Liver (tissue), 9 donors: ENCODE data around the gene DYNC1LI2. TPM values are rescaled to one million over a fixed set of nuclear protein-coding genes. Genes with fewer than 3 reads are reported as not detected.
A peak's percentile ranks its signal among the peaks of the same experiment; 100 is the strongest.

ENCODE experiments used
- DNase-seq: peaks from one replicate; pipeline ENCODE4 v3.0.0-alpha.2; 2017; ENCODE audit warnings: low spot score
- H3K27ac ChIP-seq, 2 donors: one replicate each; pipeline ENCODE4 v1.7.0; 2013; ENCODE audit warnings: inconsistent platforms in 2 of 2, low read length in 2 of 2, control low read depth in 1 of 2, low read depth in 1 of 2, mild to moderate bottlenecking in 1 of 2
- H3K27me3 ChIP-seq, 4 donors: one replicate each; pipeline versions ENCODE4 v1.6.1 to v1.7.0; 2013; ENCODE audit warnings: low read length in 3 of 4, inconsistent platforms in 1 of 4, mild to moderate bottlenecking in 1 of 4, moderate library complexity in 1 of 4; ENCODE audit not compliant: control insufficient read depth in 4 of 4, insufficient read depth in 4 of 4
- H3K36me3 ChIP-seq, 4 donors: one replicate each; pipeline versions ENCODE4 v1.6.1 to v1.7.0; 2013; ENCODE audit warnings: low read length in 3 of 4, mild to moderate bottlenecking in 3 of 4, low read depth in 1 of 4, moderate library complexity in 1 of 4; ENCODE audit not compliant: control insufficient read depth in 4 of 4, insufficient read depth in 3 of 4
- H3K4me1 ChIP-seq, 4 donors: one replicate each; pipeline versions ENCODE4 v1.6.1 to v1.7.0; 2013; ENCODE audit warnings: low read length in 3 of 4, mild to moderate bottlenecking in 3 of 4, moderate library complexity in 1 of 4; ENCODE audit not compliant: control insufficient read depth in 4 of 4, insufficient read depth in 4 of 4
- H3K4me3 ChIP-seq, 3 donors: one replicate each; pipeline versions ENCODE4 v1.6.1 to v1.7.0; 2013; ENCODE audit warnings: low read length in 3 of 3, control low read depth in 1 of 3, low read depth in 1 of 3, mild to moderate bottlenecking in 1 of 3
- H3K9ac ChIP-seq, 2 donors: one replicate each; pipeline ENCODE4 v1.7.0; 2013; ENCODE audit warnings: low read length in 2 of 2, mild to moderate bottlenecking in 2 of 2, moderate library complexity in 2 of 2, control low read depth in 1 of 2, low read depth in 1 of 2
- H3K9me3 ChIP-seq, 4 donors: one replicate each; pipeline versions ENCODE4 v1.6.1 to v1.7.0; 2013; ENCODE audit warnings: low read length in 3 of 4; ENCODE audit not compliant: control insufficient read depth in 4 of 4
- EGR1 ChIP-seq, 2 donors: IDR thresholded peaks; 2 replicates each; pipeline ENCODE4 v1.6.1; 2016 to 2018; ENCODE audit warnings: antibody characterized with exemption in 2 of 2, low read depth in 2 of 2
- FOXA2 ChIP-seq: IDR thresholded peaks from 2 replicates; pipeline ENCODE4 v1.6.1; 2016; ENCODE audit warnings: antibody characterized with exemption
- GABPA ChIP-seq, 2 donors: IDR thresholded peaks in 1 of 2; conservative IDR thresholded peaks in 1 of 2; 2 replicates each; pipeline ENCODE4 v1.6.1; 2016; ENCODE audit warnings: antibody characterized with exemption in 2 of 2, mild to moderate bottlenecking in 1 of 2, moderate library complexity in 1 of 2
- HNF4A ChIP-seq, 2 donors: conservative IDR thresholded peaks; 2 replicates each; pipeline ENCODE4 v1.6.1; 2016; ENCODE audit warnings: antibody characterized with exemption in 2 of 2, mild to moderate bottlenecking in 2 of 2
- HNF4G ChIP-seq: IDR thresholded peaks from 2 replicates; pipeline ENCODE4 v1.6.1; 2016; ENCODE audit warnings: antibody characterized with exemption
- RXRA ChIP-seq, 2 donors: IDR thresholded peaks; 2 replicates each; pipeline ENCODE4 v1.6.1; 2017 to 2018; ENCODE audit warnings: antibody characterized with exemption in 2 of 2, mild to moderate bottlenecking in 1 of 2
- SP1 ChIP-seq: IDR thresholded peaks from 2 replicates; pipeline ENCODE4 v1.6.1; 2018; ENCODE audit warnings: antibody characterized with exemption, mild to moderate bottlenecking
- TAF1 ChIP-seq: conservative IDR thresholded peaks from 2 replicates; pipeline ENCODE4 v1.6.1; 2016; ENCODE audit warnings: antibody characterized with exemption, mild to moderate bottlenecking
- YY1 ChIP-seq: IDR thresholded peaks from 2 replicates; pipeline ENCODE4 v1.6.1; 2016; ENCODE audit warnings: antibody characterized with exemption, mild to moderate bottlenecking
- WGBS: extraction: QIAGEN DNeasy Blood & Tissue Kit; methylation state at CpG from one replicate; pipeline ENCODE4 v1.1.7; 2013; 5-methylcytosine and 5-hydroxymethylcytosine counted together
- polyA plus RNA-seq, 2 donors: library from polyadenylated mRNA; stranded (reverse) in 1 of 2; unstranded in 1 of 2; fragments of 200-250 nt in 1 of 2; fragments of >200 nt in 1 of 2; fragmentation: Nextera tagmentation in 1 of 2; extraction: Ambion mirVana in 1 of 2; gene quantifications; one replicate each; pipeline versions ENCODE4 v1.2.1 to v1.2.3, GENCODE V29; 2013 to 2015
- total RNA-seq, 2 donors: library from RNA; depleted of rRNA; stranded (reverse); fragments of >200 nt; gene quantifications; one replicate each; pipeline ENCODE4 v1.2.3, GENCODE V29; 2014
- TF ChIP-seq, protein P1 (sequence below): IDR thresholded peaks from 2 replicates; pipeline ENCODE4 v1.6.1; 2016; ENCODE audit warnings: antibody characterized with exemption
- TF ChIP-seq, protein P2 (sequence below): fragments of 150-350 bp; IDR thresholded peaks from 2 replicates; pipeline ENCODE4 v1.5.1; 2017; ENCODE audit warnings: improper control_type of control experiment, low read depth, low read length; ENCODE audit not compliant: missing input control
- TF ChIP-seq, protein P3 (sequence below): IDR thresholded peaks from 2 replicates; pipeline ENCODE4 v1.6.1; 2016; ENCODE audit warnings: antibody characterized with exemption, mild to moderate bottlenecking
- TF ChIP-seq, protein P4 (sequence below): IDR thresholded peaks from 2 replicates; pipeline ENCODE4 v1.6.1; 2016; ENCODE audit warnings: antibody characterized with exemption
- TF ChIP-seq, protein P5 (sequence below): IDR thresholded peaks from 2 replicates; pipeline ENCODE4 v1.6.1; 2016; ENCODE audit warnings: antibody characterized with exemption
- donor health status: healthy.
- donor health status: healthy.
- donor health status: healthy.
- donor health status: healthy.
- donor health status: healthy.

DYNC1LI2 gene
- total and polyA plus RNA-seq, 4 donors, result 14.2 to 106 (median 35.1) TPM

DNA sequence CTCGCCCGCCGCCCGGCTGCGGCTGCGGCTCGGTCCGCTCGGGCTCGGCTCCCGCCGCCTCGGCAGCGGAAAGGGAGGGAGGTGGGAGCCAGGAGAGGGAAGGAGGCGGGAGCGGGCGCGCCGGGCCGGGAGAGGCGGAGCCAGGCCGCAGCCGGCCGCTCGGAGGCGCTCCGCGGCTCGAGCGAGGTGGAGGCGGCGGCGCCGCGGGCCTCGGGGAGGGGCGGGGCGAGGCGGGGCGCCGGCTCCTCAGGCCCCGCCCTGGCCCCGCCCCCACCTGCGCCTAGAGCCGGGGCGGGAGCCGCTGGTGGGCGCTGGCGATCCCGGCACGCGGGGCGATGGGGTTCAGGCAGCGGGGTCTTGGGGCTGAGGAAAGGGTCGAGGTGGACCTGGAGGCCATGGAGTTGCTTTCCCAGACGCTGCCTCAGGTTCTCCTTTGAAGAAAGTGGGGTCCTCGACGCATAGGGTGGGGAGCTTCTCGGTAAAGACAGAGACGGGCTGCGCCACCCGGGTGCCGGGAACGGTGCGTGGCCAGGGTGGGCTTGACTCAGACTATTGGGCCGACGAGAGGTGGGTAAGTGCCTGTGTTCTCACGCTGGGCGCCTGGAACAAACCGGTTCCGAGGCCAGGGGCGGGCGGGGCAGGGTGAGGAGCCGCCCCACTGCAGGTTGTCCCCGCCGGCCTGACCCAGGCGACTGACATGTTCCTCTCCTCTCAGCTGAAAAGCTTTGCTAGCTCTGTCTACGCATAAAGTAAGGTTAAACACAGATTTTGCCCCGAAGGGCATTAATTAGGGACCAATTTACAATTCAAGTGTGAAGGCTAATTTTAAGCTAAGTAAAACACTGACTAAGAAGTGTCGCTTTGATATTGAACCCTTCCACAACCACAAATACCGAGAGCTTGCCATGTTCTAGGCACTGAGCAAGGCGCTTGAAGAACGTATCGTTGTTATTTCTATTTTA lies 54.5 kb downstream of the DYNC1LI2 start, which contains the start of gene CMTM4:
Gene CMTM4, minus strand, starts transcription at position 75 of the 962 bp plus-strand sequence. CDS start 218 bp downstream, outside the sequence.
- Histone ChIP-seq H3K36me3 (no peaks in the 10 kb centered on the region), H3K9ac (peak within 1 kb of the TSS; percentile 54 to 75), H3K4me1 (peaks cover 2 to 21% (median 14%) of the 10 kb centered on the region in 4 donors), H3K4me3 (peak within 1 kb of the TSS; percentile 78 to 88 (median 87)), H3K9me3 (no peaks in the 10 kb centered on the region), H3K27ac (peak within 1 kb of the TSS; percentile 28 to 59), H3K27me3 (no peaks in the 10 kb centered on the region)
- no peak for TF ChIP-seq RXRA (IDR thresholded peaks at IDR 0.05)
- TF ChIP-seq, protein P1, sequence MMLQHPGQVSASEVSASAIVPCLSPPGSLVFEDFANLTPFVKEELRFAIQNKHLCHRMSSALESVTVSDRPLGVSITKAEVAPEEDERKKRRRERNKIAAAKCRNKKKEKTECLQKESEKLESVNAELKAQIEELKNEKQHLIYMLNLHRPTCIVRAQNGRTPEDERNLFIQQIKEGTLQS, result no peak
- TF ChIP-seq, protein P2, sequence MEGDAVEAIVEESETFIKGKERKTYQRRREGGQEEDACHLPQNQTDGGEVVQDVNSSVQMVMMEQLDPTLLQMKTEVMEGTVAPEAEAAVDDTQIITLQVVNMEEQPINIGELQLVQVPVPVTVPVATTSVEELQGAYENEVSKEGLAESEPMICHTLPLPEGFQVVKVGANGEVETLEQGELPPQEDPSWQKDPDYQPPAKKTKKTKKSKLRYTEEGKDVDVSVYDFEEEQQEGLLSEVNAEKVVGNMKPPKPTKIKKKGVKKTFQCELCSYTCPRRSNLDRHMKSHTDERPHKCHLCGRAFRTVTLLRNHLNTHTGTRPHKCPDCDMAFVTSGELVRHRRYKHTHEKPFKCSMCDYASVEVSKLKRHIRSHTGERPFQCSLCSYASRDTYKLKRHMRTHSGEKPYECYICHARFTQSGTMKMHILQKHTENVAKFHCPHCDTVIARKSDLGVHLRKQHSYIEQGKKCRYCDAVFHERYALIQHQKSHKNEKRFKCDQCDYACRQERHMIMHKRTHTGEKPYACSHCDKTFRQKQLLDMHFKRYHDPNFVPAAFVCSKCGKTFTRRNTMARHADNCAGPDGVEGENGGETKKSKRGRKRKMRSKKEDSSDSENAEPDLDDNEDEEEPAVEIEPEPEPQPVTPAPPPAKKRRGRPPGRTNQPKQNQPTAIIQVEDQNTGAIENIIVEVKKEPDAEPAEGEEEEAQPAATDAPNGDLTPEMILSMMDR, result peak; percentile 22
- no peak for TF ChIP-seq TAF1
- WGBS, result 5% methylated on average over 84 of the region's 84 CpGs
- peak; percentile 81 for DNase-seq

DNA sequence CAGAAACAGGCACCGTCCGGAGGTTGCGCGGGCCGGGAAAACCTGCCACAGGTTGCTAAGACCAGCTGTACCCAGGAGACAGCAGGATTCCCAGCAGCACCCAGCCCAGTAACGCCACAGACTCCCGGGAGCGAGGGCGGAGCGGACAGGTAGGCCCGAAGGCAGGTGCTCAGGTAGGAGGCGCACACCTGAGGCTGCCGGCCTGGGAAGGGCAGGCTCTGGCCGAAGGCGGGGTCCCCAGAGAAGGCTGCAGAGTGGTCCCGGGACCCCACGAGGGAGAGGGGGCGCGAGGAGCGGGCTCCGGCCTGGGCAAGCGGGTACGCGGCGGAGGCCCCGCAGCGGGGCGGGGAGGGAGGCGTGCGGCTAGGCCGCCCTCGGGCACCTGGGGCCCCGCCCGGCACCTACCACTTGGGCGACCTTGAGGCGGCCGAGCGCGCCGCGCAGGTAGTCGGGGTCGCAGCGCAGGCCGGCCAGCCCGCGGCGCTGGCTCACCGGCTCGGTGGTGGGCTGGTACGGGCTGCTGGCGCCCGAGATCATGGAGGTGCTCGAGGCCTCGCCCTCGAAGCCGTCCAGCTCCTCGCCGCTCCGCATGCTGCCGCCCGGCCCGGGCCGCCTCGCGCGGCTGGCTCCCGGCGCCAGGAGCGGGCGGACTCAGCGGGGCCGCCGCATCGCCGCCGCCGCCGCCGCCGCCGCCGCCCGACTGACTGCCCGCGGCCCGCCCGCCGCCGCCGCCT lies 55.3 kb downstream of the DYNC1LI2 start:
- Histone ChIP-seq H3K27me3 (no peaks in the 10 kb centered on the region), H3K9ac (peak overlapping the region in 1 of 2 donors; percentile 75), H3K4me3 (peak overlapping the region; percentile 14 to 78 (median 69)), H3K27ac (peak overlapping the region in 1 of 2 donors; percentile 59), H3K36me3 (no peaks in the 10 kb centered on the region), H3K4me1 (peaks cover 2 to 21% (median 14%) of the 10 kb centered on the region in 4 donors), H3K9me3 (no peaks in the 10 kb centered on the region)
- DNase-seq, result peak; percentile 39
- no peak for TF ChIP-seq HNF4A (conservative IDR thresholded peaks at IDR 0.05)
- no peak for TF ChIP-seq TAF1
- no peak for TF ChIP-seq YY1
- TF ChIP-seq, protein P1, result no peak
- TF ChIP-seq, protein P3, sequence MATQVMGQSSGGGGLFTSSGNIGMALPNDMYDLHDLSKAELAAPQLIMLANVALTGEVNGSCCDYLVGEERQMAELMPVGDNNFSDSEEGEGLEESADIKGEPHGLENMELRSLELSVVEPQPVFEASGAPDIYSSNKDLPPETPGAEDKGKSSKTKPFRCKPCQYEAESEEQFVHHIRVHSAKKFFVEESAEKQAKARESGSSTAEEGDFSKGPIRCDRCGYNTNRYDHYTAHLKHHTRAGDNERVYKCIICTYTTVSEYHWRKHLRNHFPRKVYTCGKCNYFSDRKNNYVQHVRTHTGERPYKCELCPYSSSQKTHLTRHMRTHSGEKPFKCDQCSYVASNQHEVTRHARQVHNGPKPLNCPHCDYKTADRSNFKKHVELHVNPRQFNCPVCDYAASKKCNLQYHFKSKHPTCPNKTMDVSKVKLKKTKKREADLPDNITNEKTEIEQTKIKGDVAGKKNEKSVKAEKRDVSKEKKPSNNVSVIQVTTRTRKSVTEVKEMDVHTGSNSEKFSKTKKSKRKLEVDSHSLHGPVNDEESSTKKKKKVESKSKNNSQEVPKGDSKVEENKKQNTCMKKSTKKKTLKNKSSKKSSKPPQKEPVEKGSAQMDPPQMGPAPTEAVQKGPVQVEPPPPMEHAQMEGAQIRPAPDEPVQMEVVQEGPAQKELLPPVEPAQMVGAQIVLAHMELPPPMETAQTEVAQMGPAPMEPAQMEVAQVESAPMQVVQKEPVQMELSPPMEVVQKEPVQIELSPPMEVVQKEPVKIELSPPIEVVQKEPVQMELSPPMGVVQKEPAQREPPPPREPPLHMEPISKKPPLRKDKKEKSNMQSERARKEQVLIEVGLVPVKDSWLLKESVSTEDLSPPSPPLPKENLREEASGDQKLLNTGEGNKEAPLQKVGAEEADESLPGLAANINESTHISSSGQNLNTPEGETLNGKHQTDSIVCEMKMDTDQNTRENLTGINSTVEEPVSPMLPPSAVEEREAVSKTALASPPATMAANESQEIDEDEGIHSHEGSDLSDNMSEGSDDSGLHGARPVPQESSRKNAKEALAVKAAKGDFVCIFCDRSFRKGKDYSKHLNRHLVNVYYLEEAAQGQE, result no peak
- TF ChIP-seq RXRA (IDR thresholded peaks at IDR 0.05), result no peak
- TF ChIP-seq GABPA (IDR thresholded peaks at IDR 0.05 in 1 of 2, conservative IDR thresholded peaks at IDR 0.05 in 1 of 2), result no peak
- TF ChIP-seq EGR1 (IDR thresholded peaks at IDR 0.05; ENCODE audit: low read depth in 2 of 2), result no peak
- no peak for TF ChIP-seq HNF4G
- no peak for TF ChIP-seq FOXA2
- TF ChIP-seq, protein P4, sequence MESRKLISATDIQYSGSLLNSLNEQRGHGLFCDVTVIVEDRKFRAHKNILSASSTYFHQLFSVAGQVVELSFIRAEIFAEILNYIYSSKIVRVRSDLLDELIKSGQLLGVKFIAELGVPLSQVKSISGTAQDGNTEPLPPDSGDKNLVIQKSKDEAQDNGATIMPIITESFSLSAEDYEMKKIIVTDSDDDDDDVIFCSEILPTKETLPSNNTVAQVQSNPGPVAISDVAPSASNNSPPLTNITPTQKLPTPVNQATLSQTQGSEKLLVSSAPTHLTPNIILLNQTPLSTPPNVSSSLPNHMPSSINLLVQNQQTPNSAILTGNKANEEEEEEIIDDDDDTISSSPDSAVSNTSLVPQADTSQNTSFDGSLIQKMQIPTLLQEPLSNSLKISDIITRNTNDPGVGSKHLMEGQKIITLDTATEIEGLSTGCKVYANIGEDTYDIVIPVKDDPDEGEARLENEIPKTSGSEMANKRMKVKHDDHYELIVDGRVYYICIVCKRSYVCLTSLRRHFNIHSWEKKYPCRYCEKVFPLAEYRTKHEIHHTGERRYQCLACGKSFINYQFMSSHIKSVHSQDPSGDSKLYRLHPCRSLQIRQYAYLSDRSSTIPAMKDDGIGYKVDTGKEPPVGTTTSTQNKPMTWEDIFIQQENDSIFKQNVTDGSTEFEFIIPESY, result no peak
- no peak for TF ChIP-seq SP1
- TF ChIP-seq, protein P5, sequence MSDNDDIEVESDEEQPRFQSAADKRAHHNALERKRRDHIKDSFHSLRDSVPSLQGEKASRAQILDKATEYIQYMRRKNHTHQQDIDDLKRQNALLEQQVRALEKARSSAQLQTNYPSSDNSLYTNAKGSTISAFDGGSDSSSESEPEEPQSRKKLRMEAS, result no peak
- WGBS, result 4% methylated on average over 91 of the region's 91 CpGs
